SK-N-MC (cell line): ENCODE results near the gene RELL2.

ENCODE experiments used
- EZH2 ChIP-seq: fragments of 200-600 bp; sonication (generic); IDR thresholded peaks from one replicate; pipeline ENCODE4 v1.6.1; 2017; ENCODE audit warnings: antibody characterized with exemption
- FOXP2 ChIP-seq: optimal IDR thresholded peaks from 2 replicates; pipeline ENCODE3; 2011; ENCODE audit warnings: mild to moderate bottlenecking, moderate library complexity; ENCODE audit not compliant: insufficient read depth; ENCODE audit errors: extremely low read length, control extremely low read depth
- POLR2AphosphoS5 ChIP-seq: IDR thresholded peaks from 2 replicates; pipeline ENCODE4 v1.6.1; 2012; ENCODE audit warnings: mild to moderate bottlenecking, low read depth, low read length, borderline replicate concordance

GRCh38 chr5:141646026-141646425 lies 9.2 kb downstream of the RELL2 start:
- TF ChIP-seq EZH2 (no peak), POLR2AphosphoS5 (no peak), FOXP2 (no peak)
